DND-41 (cell line): ENCODE measurements around the gene ZNF574.

Experiments used
- ATAC-seq: fragments of 200-7000 bp; cut with Tn5 transposase; 3 replicates; pipeline ENCODE4 v1.9.1; 2021; ENCODE audit warnings: low read depth; ENCODE audit not compliant: insufficient read depth
- DNase-seq: peaks from one replicate; pipeline ENCODE4 v3.0.0-alpha.2; 2020
- H2AFZ ChIP-seq: 2 replicates; pipeline ENCODE4 v1.6.0; 2012; ENCODE audit warnings: low read depth, low read length
- H3K27ac ChIP-seq: 2 replicates; pipeline ENCODE4 v1.5.1; 2012; ENCODE audit warnings: low read length, inconsistent platforms
- H3K27me3 ChIP-seq: fragments of 200-600 bp; sonication (generic); 2 replicates; pipeline ENCODE4 v1.6.0; 2012; ENCODE audit warnings: low read length, mild to moderate bottlenecking, inconsistent platforms; ENCODE audit not compliant: insufficient read depth, poor library complexity
- H3K36me3 ChIP-seq: 2 replicates; pipeline ENCODE4 v1.5.1; 2012; ENCODE audit warnings: low read length, inconsistent platforms; ENCODE audit not compliant: insufficient read depth
- H3K4me1 ChIP-seq: 2 replicates; pipeline ENCODE4 v1.5.1; 2012; ENCODE audit warnings: mild to moderate bottlenecking, low read length; ENCODE audit not compliant: insufficient read depth
- H3K4me2 ChIP-seq: 2 replicates; pipeline ENCODE4 v1.6.0; 2012; ENCODE audit warnings: mild to moderate bottlenecking, moderate library complexity, low read length, inconsistent platforms; ENCODE audit not compliant: insufficient read depth
- H3K4me3 ChIP-seq, 2 experiments: fragments of 200-600 bp in 1 of 2; shearing (Covaris generic) in 1 of 2; 2 replicates each; pipeline ENCODE4 v1.5.1; 2012 to 2016; ENCODE audit warnings: inconsistent platforms in 2 of 2, low read length in 2 of 2, mild to moderate bottlenecking in 2 of 2, low read depth in 1 of 2, moderate library complexity in 1 of 2
- H3K79me2 ChIP-seq: 2 replicates; pipeline ENCODE4 v1.6.0; 2012; ENCODE audit warnings: low read length, inconsistent platforms; ENCODE audit not compliant: insufficient read depth
- H3K9ac ChIP-seq: 2 replicates; pipeline ENCODE4 v1.6.0; 2012; ENCODE audit warnings: low read depth, mild to moderate bottlenecking, inconsistent platforms, low read length, moderate library complexity
- H3K9me3 ChIP-seq: 2 replicates; pipeline ENCODE4 v1.5.1; 2012; ENCODE audit warnings: low read length, moderate library complexity, mild to moderate bottlenecking, inconsistent platforms; ENCODE audit not compliant: insufficient read depth, severe bottlenecking
- H4K20me1 ChIP-seq: 2 replicates; pipeline ENCODE4 v1.6.0; 2012; ENCODE audit warnings: low read length; ENCODE audit not compliant: insufficient read depth
- CTCF ChIP-seq: IDR thresholded peaks from 2 replicates; pipeline ENCODE4 v1.5.1; 2012; ENCODE audit warnings: borderline replicate concordance, low read length, moderate library complexity, mild to moderate bottlenecking; ENCODE audit not compliant: poor library complexity, severe bottlenecking; ENCODE audit errors: extremely low read depth
- EZH2 ChIP-seq: IDR thresholded peaks from 3 replicates; pipeline ENCODE4 v1.6.1; 2012; ENCODE audit warnings: borderline replicate concordance, low read depth, mild to moderate bottlenecking, moderate library complexity, low read length, inconsistent platforms; ENCODE audit not compliant: severe bottlenecking

Gene ZNF574

GRCh38 chr19:42117076-42117475 lies 41.1 kb downstream of the ZNF574 start:
- TF ChIP-seq EZH2 (no peak), CTCF (no peak)
- Histone ChIP-seq H3K27me3 (no peaks in the 10 kb centered on the region), H3K9ac (no peak overlapping the region), H3K4me2 (no peak overlapping the region), H2AFZ (no peak overlapping the region), H4K20me1 (no peaks in the 10 kb centered on the region), H3K36me3 (no peaks in the 10 kb centered on the region), H3K79me2 (no peaks in the 10 kb centered on the region), H3K4me1 (peaks cover 23% of the 10 kb centered on the region), H3K4me3 (no peak overlapping the region), H3K27ac (no peak overlapping the region), H3K9me3 (no peaks in the 10 kb centered on the region)
- DNase-seq, result no peak
- no peak for ATAC-seq

- no peak overlapping the region for H3K4me2 ChIP-seq
Observed at GRCh38 chr19:42120276-42120980, 44.5 kb downstream of the ZNF574 start.

GRCh38 chr19:42121036-42121621 lies 45.2 kb downstream of the ZNF574 start:
- no peak overlapping the region for H3K27ac ChIP-seq
- ATAC-seq, result no peak
- no peaks in the 10 kb centered on the region for H3K9me3 ChIP-seq
- no peak for TF ChIP-seq EZH2
- TF ChIP-seq CTCF, result no peak
- no peaks in the 10 kb centered on the region for H3K36me3 ChIP-seq
- H3K4me3 ChIP-seq, result no peak overlapping the region
- no peak overlapping the region for H3K4me2 ChIP-seq
- no peak for DNase-seq
- H4K20me1 ChIP-seq, result 0 out of 2 replicates have a peak, but pooled peaks cover 3% of the 10 kb centered on the region
- H3K79me2 ChIP-seq, result no peaks in the 10 kb centered on the region
- no peak overlapping the region for H2AFZ ChIP-seq
- no peak overlapping the region for H3K9ac ChIP-seq
- peaks cover 6% of the 10 kb centered on the region; the same call in 1 of the 2 replicates for H3K4me1 ChIP-seq
- H3K27me3 ChIP-seq, result peaks cover 5% of the 10 kb centered on the region

More at GRCh38 chr19:42120276-42120980, 44.5 kb downstream of the ZNF574 start:
- no peak overlapping the region for H3K9ac ChIP-seq
- H3K4me1 ChIP-seq, result peaks cover 6% of the 10 kb centered on the region; the same call in 1 of the 2 replicates
- no peak overlapping the region for H2AFZ ChIP-seq
- no peaks in the 10 kb centered on the region for H3K9me3 ChIP-seq
- H3K27ac ChIP-seq, result no peak overlapping the region
- no peaks in the 10 kb centered on the region for H3K36me3 ChIP-seq
- DNase-seq, result no peak
- H3K79me2 ChIP-seq, result no peaks in the 10 kb centered on the region
- no peak for ATAC-seq
- H3K27me3 ChIP-seq, result peaks cover 1% of the 10 kb centered on the region
- no peak overlapping the region for H3K4me3 ChIP-seq
- 0 out of 2 replicates have a peak, but pooled peaks cover 3% of the 10 kb centered on the region for H4K20me1 ChIP-seq
- no peak for TF ChIP-seq CTCF
- no peak for TF ChIP-seq EZH2
